CD4-positive, alpha-beta T cell treated with Interleukin-17A for 4 hours (primary cell): ENCODE data around the gene ALDH6A1.

Source experiments
- DNase-seq: peaks from one replicate; pipeline ENCODE4 v3.0.0-alpha.2; 2020; ENCODE audit warnings: mixed read lengths

The ALDH6A1 gene

DNA sequence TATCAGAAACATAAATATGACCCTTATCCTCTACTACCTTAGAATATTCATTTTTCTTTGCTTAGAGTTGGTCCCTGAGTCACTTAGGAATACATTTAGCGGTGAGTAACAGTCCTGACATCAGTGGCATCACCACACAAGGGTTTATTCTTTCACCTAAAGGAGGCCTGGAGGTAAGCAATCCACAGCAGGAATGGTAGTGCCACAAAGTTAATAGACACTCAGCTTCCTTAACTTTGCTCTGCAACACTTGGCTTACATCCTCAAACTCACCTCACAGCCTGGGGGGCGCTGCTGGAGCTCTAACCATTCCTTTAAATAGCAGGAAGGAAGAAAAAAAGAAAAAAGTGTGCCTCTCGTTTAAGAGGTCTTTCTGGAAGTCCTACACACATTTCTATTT, 36.0 kb downstream of the ALDH6A1 start:
- DNase-seq: no peak

- no peak for DNase-seq
These were observed 38.7 kb downstream of the ALDH6A1 start for GRCh38 chr14:74045522-74045921.

- DNase-seq: no peak
These were observed 42.0 kb downstream of the ALDH6A1 start for GRCh38 chr14:74042296-74042695.

- peak; percentile 4 for DNase-seq
These were observed 46.0 kb downstream of the ALDH6A1 start for GRCh38 chr14:74038020-74038859.

DNA sequence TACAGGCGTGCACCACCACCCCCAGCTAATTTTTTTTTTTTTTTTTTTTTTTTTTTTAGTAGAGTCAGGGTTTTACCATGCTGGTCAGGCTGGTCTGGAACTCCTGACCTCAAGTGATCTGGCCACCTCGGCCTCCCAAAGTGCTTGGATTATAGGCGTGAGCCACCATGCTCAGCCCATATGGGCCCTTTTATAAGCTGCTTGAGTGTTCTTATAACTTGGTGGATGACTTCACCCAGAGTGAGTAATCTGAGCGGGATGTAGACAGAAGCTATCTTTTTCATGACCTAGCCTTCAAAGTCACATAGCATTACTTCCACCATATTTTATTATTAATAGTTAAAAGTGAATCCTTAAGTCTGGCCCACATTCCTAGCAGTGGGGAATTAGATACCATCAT, 48.7 kb downstream of the ALDH6A1 start:
- no peak for DNase-seq

- DNase-seq: no peak
These were observed 49.7 kb downstream of the ALDH6A1 start for GRCh38 chr14:74034572-74034971.

DNA sequence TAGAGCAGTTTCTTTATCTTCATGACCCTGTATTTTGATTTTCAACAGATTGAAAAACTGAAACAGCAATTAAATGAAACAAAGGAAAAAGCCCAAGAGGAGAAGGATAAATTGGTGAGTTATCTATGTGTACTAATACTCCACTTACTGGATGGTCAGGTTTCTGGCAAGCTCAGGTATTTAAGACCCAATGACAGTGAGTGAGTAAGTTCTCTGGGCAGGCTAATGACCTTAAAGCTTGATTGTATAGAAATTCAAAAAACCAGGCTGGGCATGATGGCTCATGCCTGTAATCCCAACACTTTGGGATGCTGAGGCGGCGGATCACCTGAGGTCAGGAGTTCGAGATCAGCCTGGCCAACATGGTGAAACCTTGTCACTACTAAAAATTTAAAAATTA, 55.1 kb downstream of the ALDH6A1 start:
- no peak for DNase-seq

DNA sequence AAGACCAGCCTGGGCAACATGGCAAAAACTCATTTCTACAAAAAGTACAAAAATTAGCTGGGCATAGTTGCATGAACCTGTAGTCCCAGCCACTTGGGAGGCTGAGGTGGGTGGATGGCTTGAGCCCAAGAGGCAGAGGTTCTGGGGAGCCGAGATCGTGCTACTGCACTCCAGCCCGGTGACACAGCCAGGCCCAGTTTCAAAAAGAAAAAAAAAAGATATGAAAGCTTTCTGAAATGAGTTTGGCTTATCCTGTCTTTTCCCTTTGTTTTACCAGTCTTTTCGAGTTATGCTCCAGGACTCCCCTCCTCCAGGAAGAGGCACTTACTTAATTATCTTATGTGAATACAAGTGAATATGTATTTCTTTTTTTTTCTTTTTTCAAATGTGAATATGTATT, 61.9 kb downstream of the ALDH6A1 start:
- no peak for DNase-seq

GRCh38 chr14:74019408-74020137, 64.7 kb downstream of the ALDH6A1 start:
- no peak for DNase-seq

- peak; percentile 90 for DNase-seq
These were observed 65.5 kb downstream of the ALDH6A1 start, which contains the start of the genes BBOF1 and ENTPD5 for GRCh38 chr14:74018586-74019407. Gene BBOF1, plus strand, starts transcription at chr14:74019349. Its CDS starts 130 bp downstream, at chr14:74019479. Gene ENTPD5, minus strand, starts transcription at chr14:74019288. Its CDS starts 31,186 bp downstream, at chr14:73988102.

- DNase-seq: no peak
These were observed 66.1 kb downstream of the ALDH6A1 start for GRCh38 chr14:74018174-74018585.

DNA sequence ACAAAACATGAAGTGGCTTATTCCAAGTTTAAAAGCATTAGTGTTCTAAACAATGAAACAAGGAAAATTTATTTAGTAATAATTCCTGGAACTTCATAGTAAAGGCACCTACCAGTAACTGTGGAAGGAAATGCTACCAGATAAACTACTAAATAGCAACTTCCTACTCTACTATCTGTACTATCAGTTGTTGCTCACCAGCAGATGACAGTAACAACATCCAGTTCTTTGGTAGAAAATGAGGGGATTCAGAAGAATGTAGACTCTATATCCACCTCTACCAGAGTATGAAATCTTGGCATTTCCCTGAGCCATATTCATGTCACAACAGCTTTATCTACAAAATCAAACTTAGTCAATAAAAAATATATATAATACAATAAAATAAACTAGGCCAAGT, 68.3 kb downstream of the ALDH6A1 start:
- DNase-seq: no peak

DNA sequence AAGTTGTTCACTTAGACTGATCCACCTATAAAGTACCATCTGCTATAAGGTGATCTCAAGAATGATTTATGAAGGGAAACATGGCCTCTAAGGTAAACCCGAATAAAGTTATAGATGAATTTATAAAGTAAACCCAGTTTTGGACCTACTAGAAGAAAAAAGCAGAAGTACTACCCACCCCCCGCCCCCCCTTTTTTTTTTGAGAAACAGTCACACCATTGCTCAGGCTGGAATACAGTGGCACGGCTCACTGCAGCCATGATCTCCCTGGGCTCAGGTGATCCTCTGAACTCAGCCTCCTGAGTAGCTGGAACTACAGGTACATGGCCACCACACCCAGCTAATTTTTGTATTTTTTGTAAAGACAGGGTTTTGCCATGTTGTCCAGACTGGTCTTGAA, 69.1 kb downstream of the ALDH6A1 start:
- DNase-seq: no peak

DNA sequence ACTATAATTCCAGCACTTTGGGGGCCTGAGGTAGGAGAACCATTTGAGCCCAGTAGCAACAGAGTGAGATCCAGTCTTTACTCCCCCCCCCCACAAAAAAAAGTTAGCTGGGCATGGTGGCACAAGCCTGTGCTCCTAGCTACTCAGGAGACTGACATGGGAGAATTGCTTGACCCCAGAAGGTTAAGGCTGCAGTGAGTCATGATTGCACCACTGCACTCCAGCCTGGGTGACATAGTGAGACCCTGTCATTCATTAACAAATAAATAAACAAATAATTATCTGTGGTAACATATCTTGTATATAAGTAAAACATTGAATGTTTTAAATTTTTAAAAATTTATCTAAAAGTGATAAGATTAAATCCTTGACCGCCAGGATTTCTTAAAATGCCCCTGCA, 70.0 kb downstream of the ALDH6A1 start:
- DNase-seq: no peak

GRCh38 chr14:74008843-74009499, 75.3 kb downstream of the ALDH6A1 start:
- DNase-seq: no peak
